ENCODE data around the gene XRCC4. TPM values are rescaled to one million over a fixed set of nuclear protein-coding genes. Genes with fewer than 3 reads are reported as not detected.

The XRCC4 gene
- total and polyA plus RNA-seq, 2 of the 8 experiments (the other 6 are each of a cell fraction or from before 2014, with no cell fraction given): 3.0 to 8.3 TPM

GRCh38 chr5:83177803-83178202 lies 100.5 kb downstream of the XRCC4 start:
- Histone ChIP-seq H2BK5ac (ENCODE audit: low read depth, low read length) (no peak overlapping the region), H4K91ac (replicated peaks; ENCODE audit: insufficient read length, low read length) (no peak overlapping the region), H3K14ac (ENCODE audit: insufficient read length) (no peak overlapping the region), H3K36me3 (ENCODE audit: control insufficient read depth in 2 of 4, insufficient read depth in 4 of 4, low read length in 3 of 4) (no peaks in the 10 kb centered on the region), H3K56ac (replicated peaks; ENCODE audit: insufficient read length, low read depth, low read length) (no peak overlapping the region), H4K8ac (ENCODE audit: extremely low read depth, insufficient read depth, low read length) (no peak overlapping the region), H3K27me3 (replicated peaks in 1 of 4; ENCODE audit: control insufficient read depth in 3 of 4, extremely low read depth in 1 of 4, insufficient read depth in 3 of 4, low read length in 3 of 4) (no peaks in the 10 kb centered on the region), H3K23ac (ENCODE audit: insufficient read length) (no peak overlapping the region), H3K4ac (replicated peaks; ENCODE audit: insufficient read length, low read depth, low read length) (no peak overlapping the region), H3K4me2 (ENCODE audit: insufficient read depth in 1 of 2, low read depth in 2 of 2, low read length in 2 of 2) (no peak overlapping the region), H3K4me1 (replicated peaks in 1 of 4; ENCODE audit: control insufficient read depth in 3 of 4, insufficient read depth in 4 of 4, low read length in 3 of 4) (no peaks in the 10 kb centered on the region), H3K27ac (ENCODE audit: low read depth, low read length) (no peak overlapping the region), H3K18ac (ENCODE audit: extremely low read depth, low read length) (no peak overlapping the region), H3K9ac (replicated peaks in 1 of 4; ENCODE audit: extremely low read depth in 1 of 4, low read depth in 3 of 4, low read length in 3 of 4) (no peak overlapping the region), H2AK5ac (ENCODE audit: low read depth, low read length) (no peak overlapping the region), H3K79me1 (ENCODE audit: low read depth, low read length) (no peaks in the 10 kb centered on the region), H4K5ac (ENCODE audit: insufficient read length, low read depth, low read length) (no peak overlapping the region), H2AFZ (ENCODE audit: low read length) (no peak overlapping the region), H2BK120ac (replicated peaks; ENCODE audit: low read depth, low read length) (no peak overlapping the region), H2BK12ac (ENCODE audit: low read depth, low read length) (no peak overlapping the region), H3K4me3 (ENCODE audit: extremely low read depth in 1 of 4, insufficient read depth in 2 of 4, low read depth in 3 of 4, low read length in 4 of 4) (no peak overlapping the region), H2BK20ac (ENCODE audit: low read length) (no peak overlapping the region), H3K23me2 (ENCODE audit: low read depth, low read length) (no peaks in the 10 kb centered on the region), H3K9me3 (ENCODE audit: insufficient read depth in 2 of 2, low read depth in 1 of 2, low read length in 1 of 2) (no peaks in the 10 kb centered on the region), H3K79me2 (ENCODE audit: control insufficient read depth in 1 of 2, insufficient read depth in 2 of 2, low read length in 2 of 2) (no peaks in the 10 kb centered on the region), H4K20me1 (replicated peaks in 1 of 2; ENCODE audit: control insufficient read depth in 1 of 2, insufficient read depth in 2 of 2, low read length in 2 of 2) (no peaks in the 10 kb centered on the region), H2BK15ac (ENCODE audit: low read length) (no peak overlapping the region)
- WGBS, 2 experiments (ENCODE audit: extremely low coverage in 1 of 2, insufficient coverage in 1 of 2, insufficient read length in 1 of 2, insufficient replicate concordance in 2 of 2, low coverage in 1 of 2, low lambda C conversion rate in 2 of 2, missing lambda C conversion rate in 1 of 2): 89 to 100% methylated on average over 2 of the region's 2 CpGs
- FAIRE-seq (no peak), DNase-seq (ENCODE audit: low read depth in 1 of 2, low spot score in 2 of 2) (no peak)
- TF ChIP-seq EGR1 (IDR thresholded peaks at IDR 0.05; ENCODE audit: borderline replicate concordance, low read depth, low read length) (no peak), E2F6 (IDR thresholded peaks at IDR 0.05) (no peak), RFX5 (IDR thresholded peaks at IDR 0.05; ENCODE audit: borderline replicate concordance, low read depth, low read length) (no peak), EP300 (IDR thresholded peaks at IDR 0.05; ENCODE audit: borderline replicate concordance in 1 of 2, low read depth in 2 of 2, low read length in 2 of 2) (no peak), CTBP2 (IDR thresholded peaks at IDR 0.05; ENCODE audit: borderline replicate concordance, insufficient read depth, insufficient read length, low read length) (no peak), BCL11A (IDR thresholded peaks at IDR 0.05; ENCODE audit: low read depth in 2 of 2, low read length in 2 of 2) (no peak), CHD2 (IDR thresholded peaks at IDR 0.05; ENCODE audit: low read length) (no peak), SIX5 (IDR thresholded peaks at IDR 0.05; ENCODE audit: low read depth, low read length) (no peak), POU5F1 (IDR thresholded peaks at IDR 0.05; ENCODE audit: low read depth, low read length) (no peak), CHD1 (IDR thresholded peaks at IDR 0.05; ENCODE audit: low read depth, low read length) (no peak), USF2 (IDR thresholded peaks at IDR 0.05; ENCODE audit: low read length) (no peak), SIN3A (conservative IDR thresholded peaks at IDR 0.05 in 1 of 2, IDR thresholded peaks at IDR 0.05 in 1 of 2; ENCODE audit: low read depth in 1 of 2, low read length in 2 of 2) (no peak), EZH2 (IDR thresholded peaks at IDR 0.05; ENCODE audit: low read depth, low read length, severe bottlenecking) (no peak)
- ChIA-PET CTCF (ENCODE audit: partially characterized antibody) (interaction anchor here (0.6 kb wide), 1 partner anchor 733 kb away, joined by 3 read pairs; no protein-coding TSS in a partner anchor), POLR2A (ENCODE audit: partially characterized antibody) (no interaction called here)
